HG02759 (cell line): ENCODE results near the gene ITPR1.

ENCODE experiments used
- ATAC-seq: cut with Tn5 transposase; IDR thresholded peaks from one replicate; pipeline ENCODE4 v1.9.1; 2021; ENCODE audit warnings: mild to moderate bottlenecking, moderate library complexity; ENCODE audit not compliant: unreplicated experiment

The ITPR1 gene

DNA sequence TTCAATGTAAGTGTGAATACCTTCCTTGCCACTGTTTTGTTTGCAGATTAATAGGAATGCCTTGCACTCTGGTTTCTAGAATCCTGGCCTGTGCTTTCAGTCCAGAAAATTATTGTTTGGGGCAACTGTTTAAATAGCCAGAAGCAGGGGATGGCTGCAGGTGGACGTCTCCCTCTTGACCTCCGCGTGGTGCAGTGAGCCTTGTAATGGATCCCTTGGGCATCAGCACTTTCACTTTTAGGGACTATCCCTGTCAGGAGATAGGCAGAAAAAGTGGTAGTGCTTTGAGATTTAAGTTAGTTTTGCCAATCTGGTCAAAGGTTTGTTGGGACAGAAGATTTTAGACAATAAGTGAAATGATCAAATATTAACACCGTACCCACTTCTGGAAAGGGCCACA lies 307.4 kb downstream of the ITPR1 start:
- ATAC-seq, result no peak

DNA sequence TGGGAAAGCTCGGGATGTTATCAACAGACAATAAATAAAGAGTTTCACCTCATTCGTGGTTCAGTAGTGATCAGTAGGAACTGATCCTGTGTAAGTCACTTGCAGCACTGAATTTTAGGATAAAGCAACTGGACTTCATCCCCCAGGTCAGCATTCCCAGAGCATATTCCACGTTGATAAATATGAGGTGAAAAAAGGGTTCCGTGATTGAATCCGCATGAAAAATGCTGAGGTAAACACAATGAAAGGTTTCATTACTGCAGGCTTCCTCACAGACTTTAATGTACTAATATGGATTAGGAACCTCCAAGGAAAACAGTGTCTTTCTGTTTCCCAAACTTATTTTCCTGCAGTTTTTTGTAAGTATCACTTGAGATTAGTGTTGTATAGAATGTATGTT lies 308.7 kb downstream of the ITPR1 start:
- ATAC-seq, result no peak

GRCh38 chr3:4802903-4803302 lies 309.8 kb downstream of the ITPR1 start:
- ATAC-seq, result no peak

DNA sequence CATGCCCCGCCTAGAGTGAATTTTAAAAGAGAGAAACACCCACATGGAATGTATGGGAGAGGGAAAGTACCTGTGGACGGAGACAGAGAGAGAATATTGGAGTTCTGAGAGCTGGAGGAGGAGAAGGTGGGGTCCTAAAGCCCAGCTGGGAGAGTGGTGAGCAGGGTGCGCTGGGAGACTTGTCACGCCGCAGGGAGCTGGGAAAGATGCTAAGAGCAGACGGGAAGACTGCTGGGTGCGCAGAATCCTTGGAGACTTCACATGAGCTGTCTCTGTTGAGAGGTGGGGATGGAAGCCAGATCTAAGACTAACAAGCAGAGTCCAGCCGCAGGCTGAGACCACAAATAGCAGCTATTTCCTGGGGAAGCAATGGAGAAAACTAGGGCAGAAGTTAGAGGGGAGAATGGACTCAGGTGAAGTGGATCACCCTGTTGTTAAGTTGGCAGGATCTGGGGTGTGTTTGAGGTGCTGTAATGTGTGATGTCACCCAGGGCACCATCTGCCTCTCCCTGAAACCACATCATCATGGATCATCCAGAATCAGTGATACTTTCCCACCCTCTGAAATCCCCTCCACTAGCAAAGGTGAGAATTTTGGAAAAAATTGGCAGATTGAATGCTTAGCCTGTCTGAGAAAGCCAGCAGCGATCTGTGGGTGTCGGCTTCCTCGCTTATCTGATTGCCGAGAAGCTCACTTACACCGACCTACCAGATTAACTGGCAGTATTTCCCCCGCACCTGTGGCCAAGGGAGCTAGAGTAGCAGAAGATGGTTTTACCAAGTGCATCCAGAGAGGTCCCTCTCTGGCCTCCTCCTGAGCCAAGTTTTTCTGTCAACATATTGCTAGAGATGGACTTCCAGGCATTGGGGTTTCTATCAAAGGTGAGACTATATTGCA lies 311.3 kb downstream of the ITPR1 start:
- ATAC-seq, result no peak

- no peak for ATAC-seq
Measured at GRCh38 chr3:4805662-4806061, 312.5 kb downstream of the ITPR1 start.

DNA sequence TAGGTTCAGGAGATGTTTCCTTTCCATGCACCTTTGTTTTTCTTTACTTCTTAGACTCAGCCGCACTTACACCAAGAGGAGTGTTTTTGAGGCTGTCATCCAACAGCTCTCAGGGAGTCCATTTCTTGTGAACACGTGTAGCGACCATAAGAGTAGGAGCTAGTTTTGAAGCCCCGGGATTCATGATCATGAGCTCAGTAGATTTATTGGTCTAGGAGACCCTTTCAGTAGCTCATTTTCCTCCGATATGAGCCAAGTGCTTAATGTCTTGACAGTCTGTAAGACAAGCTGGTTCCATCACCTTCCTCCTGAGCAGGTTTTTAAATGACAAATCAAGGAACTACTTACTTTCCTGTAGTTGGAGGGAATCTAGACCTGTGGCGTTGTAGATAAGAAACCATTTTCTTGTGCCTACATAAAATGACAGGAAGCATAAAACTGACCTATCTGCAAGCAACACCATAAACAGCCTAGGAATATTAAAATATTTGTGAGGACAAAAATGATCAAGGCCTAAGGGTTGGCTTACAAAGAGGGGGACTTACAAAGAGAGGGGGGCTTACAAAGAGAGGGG lies 313.5 kb downstream of the ITPR1 start:
- no peak for ATAC-seq

DNA sequence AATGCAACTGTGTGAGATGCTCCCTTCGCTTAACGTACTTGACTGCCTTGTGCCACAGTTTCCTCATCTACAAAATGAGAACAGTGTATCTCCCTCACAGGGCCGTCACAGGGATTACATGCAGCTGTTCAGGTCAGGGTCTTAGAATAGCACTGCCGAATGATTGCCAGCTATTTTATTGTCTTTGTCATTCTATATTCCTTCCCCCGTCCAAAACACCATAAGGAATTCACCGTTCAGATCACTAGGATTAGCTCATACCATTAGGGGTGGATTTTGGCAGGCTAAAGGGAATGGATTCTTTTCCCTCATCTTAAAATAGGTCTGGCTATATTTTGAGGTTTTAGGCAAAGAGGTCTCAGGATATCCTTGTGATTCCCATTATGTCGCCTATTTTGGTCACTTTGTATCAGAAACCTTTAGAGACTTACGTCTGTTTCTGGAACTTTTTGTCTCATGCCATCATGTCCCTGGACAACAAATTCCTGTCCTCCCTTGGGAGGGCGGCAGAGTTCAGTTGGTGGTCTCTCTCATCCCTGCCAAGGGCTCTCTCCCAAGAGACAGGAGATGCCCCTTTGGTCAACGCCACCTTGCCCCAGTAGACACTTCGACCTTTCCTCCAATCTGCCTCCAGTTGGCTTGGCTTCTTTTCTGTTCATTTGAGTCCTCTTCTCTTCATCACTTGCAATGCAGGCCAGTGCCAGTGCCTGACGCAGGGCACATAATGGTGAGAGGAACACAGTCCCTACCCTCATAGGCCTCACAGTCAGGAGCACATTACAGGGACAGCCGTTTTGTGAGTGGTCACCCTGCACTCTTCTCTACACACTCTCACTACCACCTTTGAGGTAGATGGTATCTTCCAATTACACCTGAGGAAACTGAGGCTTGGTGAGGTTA lies 314.5 kb downstream of the ITPR1 start:
- no peak for ATAC-seq

GRCh38 chr3:4808637-4809036 lies 315.5 kb downstream of the ITPR1 start:
- ATAC-seq, result no peak

- ATAC-seq, result no peak
Measured at GRCh38 chr3:4809922-4810321, 316.8 kb downstream of the ITPR1 start.

DNA sequence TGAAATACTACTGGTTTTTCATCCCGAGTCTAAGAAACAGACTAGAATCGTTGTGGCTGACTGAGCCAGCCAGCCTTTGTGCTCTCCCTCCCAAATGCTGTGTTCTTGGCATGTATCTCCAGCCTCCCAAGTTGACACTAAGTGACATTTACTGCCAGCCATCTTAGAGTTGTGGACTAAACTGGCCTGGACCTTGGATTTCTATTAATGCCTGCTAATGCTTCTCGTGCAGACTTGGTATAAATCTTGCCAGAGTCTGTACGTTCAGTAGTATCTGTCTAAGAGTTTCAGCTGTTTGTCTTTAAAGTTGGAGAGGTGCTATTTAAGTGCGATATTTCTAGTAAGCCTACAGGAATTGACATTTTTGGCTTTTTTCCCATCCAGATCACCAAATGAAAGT lies 319.4 kb downstream of the ITPR1 start:
- ATAC-seq, result no peak

DNA sequence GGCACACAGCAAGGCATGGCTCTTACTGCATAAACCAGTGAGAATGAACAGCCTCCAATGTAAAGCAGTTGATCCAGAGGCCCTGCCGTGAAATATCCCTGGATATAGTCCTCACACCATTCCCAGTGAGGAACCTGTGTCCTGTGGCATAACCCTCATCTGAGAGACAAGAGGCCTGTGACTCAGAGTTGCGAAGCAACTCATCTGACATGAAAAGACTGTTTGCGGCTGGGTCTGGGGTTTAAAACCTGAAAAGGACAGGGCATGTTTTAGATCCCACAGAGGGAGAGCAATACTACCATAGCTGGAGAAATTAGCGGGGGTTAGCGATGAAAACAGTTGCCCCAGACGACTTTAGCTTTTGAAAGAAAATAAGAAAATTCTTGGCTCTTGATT lies 320.8 kb downstream of the ITPR1 start:
- ATAC-seq, result no peak

GRCh38 chr3:4814305-4814903 lies 321.3 kb downstream of the ITPR1 start:
- no peak for ATAC-seq

DNA sequence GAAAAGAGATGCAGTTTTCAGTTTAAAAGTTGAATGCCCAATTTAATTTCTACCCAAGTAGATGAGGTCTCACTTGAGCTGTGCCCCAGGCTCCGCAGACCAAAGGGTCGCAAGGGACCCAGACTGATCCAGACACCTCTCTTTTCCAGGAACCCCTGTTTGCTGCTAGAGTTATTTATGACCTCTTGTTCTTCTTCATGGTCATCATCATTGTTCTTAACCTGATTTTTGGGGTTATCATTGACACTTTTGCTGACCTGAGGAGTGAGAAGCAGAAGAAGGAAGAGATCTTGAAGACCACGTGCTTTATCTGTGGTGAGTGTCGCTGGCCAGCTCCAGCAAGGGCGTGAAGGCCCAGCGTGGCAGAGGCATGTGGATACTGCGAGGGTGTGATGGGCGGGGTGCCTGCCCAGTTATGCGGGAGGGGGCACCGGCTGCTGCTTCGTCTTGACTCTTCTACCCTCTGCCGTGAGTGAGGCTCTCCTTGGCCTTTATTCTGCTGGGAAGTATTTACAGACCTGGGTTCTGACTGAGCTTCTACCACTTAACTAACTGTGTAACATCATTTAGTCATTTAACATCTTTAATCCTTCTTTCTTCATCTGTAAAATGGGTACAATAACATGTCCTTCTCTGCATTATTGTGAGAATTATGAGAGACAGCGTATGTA lies 321.9 kb downstream of the ITPR1 start:
- no peak for ATAC-seq

GRCh38 chr3:4816306-4816705 lies 323.2 kb downstream of the ITPR1 start:
- ATAC-seq, result no peak

DNA sequence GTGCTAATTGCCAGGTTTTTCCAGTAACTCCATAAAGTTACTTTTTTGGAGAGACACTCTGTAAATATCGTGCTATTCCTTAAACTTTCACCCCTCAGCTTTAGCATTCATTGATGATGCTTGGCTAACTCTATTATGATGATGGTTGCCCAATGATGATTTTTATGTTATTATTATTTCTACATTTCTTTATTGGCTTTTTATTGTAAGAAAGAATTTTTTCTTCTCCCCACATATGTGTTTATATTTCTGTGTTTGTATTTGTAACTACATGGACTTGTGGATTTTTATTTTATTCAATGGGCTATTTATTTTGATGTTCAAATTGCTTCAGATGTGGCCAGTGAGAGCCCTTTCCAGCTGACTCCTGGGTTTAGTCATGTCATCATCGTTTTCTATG lies 323.6 kb downstream of the ITPR1 start:
- ATAC-seq, result no peak

- ATAC-seq, result no peak
Measured at GRCh38 chr3:4817128-4817527, 324.0 kb downstream of the ITPR1 start.

GRCh38 chr3:4818164-4818563 lies 325.0 kb downstream of the ITPR1 start:
- no peak for ATAC-seq

- ATAC-seq, result no peak
Measured at GRCh38 chr3:4818986-4819693, 326.0 kb downstream of the ITPR1 start.

DNA sequence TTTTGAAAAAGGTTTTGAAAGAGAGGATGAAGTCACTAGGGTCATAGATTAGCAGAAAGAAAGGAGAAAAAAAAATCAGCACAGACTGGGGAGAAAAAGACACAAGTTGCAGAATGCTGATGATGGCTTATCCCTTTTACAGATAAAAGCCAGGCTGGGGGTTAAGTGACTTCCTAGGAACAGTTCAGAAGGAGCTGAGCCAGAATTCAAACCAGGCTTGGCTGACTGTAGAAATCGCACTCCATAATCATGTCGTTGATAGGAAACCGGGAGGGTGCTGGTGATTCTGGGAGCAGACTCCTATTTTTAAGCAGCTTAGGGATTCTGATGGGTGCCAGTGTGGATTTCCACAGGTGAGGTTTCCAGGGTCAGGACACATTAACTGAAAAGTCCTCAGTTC lies 326.6 kb downstream of the ITPR1 start:
- ATAC-seq, result no peak
